IPS DF 19.7 (cell line): ENCODE results near the gene MKRN2OS.

ENCODE experiments used
- DNase-seq: peaks from one replicate; pipeline ENCODE4 v3.0.0-alpha.2; 2013; ENCODE audit warnings: low read depth, low spot score

MKRN2OS gene, protein sequence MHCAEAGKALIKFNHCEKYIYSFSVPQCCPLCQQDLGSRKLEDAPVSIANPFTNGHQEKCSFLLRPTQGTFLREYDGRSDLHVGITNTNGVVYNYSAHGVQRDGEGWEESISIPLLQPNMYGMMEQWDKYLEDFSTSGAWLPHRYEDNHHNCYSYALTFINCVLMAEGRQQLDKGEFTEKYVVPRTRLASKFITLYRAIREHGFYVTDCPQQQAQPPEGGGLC

DNA sequence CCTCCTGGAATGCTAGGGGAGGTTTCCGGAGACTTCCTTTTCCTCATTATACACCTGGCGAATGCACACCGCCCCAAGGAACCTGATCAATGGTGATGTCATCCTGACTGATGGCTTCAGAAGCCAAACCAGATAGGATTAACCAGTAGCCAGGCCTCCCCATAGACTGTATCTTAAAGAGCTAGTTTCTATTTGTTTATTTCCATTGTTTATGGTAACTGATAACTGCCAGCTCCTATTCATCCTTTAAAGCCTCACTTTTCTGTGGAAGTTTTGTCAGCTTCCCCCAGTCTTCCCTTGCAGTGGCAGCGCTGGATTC, at the start of gene MKRN2OS:
MKRN2OS (minus strand) TSS at position 27 of the 319 bp plus-strand sequence. CDS start 35 bp downstream, outside the sequence.
- peak; percentile 63 for DNase-seq

DNA sequence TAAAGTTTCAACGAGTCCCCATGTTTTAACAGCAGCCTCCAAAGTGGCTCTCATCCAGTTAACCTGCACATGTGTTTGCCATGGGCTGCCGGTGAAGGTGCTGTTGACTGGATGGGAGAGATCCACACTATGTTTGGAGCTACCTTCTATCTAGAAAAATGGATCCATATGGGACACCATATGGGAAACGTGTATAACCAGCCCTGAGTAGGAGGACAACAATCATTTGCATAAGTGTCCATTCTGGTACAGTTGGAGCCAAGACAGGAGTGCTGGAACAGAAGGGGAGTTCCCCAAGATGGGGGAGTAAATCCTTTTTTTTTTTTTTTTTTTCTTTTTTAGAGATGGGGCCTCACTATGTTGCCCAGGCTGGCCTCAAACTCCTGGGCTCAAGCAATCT, 48.2 kb upstream of the MKRN2OS start:
- DNase-seq = no peak

DNA sequence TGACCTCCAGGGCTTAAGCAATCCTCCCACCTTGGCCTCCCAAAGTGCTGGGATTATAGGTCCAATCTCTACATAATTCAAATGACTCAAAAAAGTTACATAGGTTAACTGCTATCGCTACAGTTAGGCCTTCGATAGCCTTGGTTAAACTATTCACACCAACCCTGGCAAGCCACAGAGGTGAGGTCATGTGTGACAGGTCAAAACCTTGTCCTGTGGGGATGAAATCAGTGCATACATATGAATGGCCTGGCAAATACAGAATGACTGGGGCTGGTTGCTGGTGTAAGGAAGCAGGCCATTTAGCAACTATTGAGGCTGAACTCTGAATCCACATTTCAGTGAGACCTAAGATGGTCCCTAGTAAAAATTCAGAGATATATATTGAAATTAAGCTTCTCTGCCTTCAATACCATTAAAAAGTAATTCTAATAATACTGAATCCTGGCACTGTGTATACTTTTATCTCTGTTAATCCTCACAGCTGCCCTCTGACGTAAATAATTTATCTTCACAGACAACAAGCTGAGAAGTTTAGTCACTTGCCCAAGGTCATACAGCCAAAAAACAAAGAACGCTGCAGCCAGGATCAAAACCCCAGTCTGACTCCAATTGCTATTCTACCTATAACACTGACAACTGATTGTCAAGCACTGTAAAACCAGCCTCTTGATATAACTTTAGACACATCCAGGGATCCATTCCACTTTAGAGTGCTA, 46.9 kb upstream of the MKRN2OS start:
- DNase-seq = no peak

DNA sequence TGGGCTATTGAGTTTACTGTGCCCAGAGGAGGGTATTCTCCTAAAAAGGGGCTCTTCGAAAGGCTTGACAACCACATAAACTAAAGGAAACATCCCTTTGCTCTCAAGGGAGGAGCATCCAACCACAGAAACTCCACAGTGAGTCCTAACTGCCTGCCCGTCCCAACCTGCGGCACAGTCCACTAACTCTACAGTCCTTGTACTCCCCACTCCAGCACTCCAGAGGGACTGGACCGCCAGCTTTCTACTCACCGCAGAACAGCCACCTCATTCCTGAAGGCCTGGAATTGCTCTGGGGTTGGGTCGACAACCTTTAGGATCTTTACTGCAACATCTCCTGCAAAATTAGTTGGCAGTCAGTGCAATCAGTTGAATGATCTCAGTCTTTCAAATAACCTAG, 46.2 kb upstream of the MKRN2OS start:
- DNase-seq = no peak

DNA sequence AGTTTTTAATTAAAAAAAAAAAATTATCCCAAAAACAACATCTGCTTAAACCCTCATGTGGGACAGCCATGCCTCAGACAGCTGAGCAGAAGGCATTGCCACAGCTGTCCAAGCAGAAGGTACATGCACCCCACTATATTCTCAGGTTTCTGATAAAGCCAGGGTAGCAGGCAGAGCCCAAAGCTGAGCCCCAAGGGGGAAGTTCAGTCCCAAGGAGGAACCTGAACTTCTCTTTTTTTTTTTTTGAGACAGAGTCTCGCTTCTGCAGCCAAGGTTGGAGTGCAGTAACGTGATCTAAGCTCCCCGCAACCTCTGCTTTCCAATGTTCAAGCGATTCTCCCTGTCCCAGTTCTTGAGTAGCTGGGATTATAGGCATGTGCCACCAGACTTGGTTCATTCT, 44.8 kb upstream of the MKRN2OS start:
- DNase-seq = no peak

DNA sequence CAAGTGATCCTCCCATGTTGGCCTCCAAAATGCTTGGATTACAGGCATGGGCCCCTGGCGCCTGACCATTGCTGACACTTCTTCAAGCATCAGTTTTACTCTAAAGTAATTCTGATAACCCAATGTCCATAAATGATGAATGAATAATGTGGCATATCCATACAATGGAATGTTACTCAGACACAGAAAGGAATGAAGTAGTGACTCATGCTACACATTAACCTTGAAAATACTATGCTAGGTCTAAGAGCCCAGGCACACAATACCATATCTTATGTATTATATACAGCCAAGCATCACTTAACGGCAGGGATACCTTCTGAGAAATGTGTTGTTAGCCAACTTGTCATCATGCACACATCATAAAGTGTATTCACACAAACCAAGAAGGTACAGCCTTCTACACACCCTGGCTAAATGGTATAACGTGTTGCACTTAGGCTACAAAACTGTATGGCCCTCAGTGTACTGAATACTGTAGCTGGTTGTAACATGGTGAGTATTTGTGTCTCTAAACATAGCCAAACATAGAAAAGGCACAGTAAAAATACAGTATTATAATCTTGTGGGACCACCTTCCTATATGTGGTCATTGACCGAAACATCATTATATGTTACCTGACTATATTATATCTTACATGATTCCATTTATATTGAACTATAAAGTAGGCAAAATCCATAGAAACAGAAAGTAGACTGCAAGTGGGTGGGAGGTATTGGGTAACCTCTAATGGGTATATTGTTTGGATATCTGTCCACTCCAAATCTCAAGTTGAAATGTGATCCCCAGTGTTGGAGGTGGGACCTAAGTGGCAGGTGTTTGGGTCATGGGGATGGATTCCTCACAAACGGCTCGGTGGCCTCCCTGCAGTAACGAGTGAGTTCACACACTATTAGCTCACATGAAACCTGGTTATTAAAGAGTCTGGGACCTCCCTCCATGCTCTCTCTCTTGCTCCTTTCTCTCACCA, 43.0 kb upstream of the MKRN2OS start:
- no peak for DNase-seq

DNA sequence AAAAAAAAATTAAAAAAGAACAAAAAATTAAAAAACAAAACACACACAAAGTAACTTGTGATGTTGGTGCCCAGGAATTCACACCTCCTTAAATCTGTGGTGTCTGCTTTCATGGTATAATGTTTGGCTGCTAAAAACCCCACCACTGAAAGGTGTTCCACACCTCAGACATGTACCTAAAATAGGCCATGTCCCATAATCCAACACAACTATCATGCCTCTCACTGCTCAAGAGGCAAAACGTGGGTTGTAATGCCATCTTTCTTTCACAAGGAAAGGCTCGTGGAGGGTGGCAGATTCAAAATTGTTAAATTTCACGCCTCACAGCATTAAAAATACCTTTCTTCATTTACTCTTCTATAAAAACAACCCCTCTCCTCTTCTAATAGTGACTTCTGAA, 41.1 kb upstream of the MKRN2OS start:
- no peak for DNase-seq

DNA sequence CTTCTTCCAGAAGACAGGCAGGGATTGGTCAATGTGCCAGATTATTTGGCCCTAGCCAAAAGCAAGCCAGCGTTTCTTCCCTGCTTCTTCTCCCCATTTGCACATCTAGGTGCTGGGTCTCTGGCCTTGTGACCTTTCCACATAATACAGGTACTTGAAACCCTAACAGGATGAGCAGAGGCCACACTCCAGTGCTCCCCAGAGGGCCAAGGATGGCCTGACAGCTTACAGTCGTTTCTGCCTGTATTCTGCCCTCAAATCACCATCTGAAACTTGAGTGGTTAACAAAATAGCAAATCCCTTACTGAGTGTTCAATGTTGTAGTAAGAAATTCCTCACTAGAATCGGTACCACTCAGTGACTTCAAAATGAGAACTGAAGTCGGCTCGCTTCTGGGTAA, 40.7 kb upstream of the MKRN2OS start:
- no peak for DNase-seq

DNA sequence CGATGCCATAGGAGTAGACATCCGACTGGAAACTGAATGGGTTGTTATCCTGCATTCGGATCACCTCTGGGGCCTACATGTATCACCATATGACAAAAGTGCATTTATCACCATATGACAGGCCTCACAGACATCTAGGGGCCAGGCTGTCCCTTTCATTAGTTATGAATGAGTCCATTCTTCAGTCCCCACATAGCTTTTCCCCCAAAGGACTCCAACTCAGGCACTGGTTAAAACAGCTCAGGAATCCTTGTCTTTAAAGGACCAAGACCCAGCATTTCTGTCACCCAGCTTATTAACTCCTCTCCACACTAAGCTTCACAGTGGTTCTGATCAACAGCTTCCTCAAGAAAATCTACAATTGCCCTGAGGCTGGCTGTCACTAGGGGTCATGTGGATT, 39.9 kb upstream of the MKRN2OS start:
- no peak for DNase-seq

DNA sequence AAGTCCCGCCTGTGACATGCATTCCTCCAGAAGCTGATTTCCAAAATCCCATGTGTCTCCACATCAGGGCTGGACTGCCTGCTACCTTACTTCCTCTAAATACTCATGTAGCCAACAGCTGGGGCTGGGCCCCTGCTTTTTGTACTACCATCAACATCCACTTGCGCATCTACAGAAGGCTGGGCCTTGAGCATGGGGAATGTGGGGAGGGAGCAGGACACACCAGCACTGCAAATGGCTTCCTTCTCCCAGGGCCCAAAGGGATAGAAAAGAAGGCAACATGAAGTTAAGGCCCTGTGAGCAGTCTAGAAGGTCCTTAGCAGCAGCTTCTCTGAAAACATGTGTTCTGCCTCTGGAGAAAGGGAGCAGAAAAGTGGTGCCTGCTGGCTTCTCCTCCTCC, 38.8 kb upstream of the MKRN2OS start:
- DNase-seq = no peak

DNA sequence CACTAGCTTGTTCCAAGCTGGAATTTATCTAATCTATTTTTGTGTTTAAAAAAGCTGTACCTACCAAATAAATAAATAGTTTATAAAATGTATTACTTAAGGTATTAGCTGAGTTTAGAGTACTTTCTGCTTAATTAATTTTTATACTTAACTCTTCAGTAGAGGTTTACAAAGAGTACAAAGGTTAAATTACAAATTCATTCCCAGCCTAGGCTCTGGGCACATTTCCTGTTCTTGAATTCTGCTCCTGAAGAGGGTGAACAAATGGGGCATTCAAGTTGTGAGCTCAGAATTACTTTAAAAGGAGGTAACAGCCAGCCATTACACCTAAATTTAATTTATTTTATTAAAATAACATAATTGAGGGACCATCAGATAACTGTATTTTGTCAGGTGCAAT, 38.0 kb upstream of the MKRN2OS start:
- no peak for DNase-seq

DNA sequence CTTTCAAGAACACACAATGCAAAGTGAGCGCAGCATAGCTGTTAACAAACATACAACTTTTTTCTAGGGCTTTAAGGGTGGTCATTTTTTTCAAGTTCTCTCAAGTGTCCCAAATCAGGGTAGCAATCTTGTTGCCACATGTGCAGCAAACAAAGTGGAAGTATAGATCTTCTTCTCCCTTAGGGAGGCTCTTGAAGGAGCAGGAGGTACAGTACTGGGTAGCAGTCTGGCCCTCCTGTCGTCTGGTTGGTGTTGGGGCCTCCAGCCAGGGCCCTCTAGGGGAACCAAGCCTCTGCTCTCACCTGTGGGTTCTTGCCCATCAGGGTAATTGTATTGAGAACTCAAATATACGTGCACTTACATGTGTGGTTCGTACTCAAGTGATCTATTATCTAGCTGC, 37.4 kb upstream of the MKRN2OS start:
- DNase-seq = no peak

DNA sequence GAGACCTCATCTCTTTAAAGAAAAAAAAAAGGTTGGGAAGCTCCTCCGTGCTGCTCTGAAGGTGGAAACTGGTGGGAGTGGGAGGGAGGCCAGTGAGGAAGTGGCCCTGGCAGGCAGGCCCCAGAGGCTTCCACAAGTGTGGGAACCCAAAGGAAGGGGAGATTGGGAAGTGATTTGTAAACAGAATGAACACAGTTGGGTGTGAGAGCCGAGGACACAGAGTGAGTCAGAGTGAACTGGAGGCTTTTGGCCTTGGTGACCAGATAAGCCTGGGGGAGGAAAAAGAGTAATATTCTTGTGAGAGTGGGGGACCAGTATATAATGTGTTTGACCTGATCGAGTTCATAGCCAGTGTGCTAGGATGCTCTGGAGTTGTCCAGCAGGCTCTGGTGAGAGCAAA, 34.6 kb upstream of the MKRN2OS start:
- DNase-seq = no peak

DNA sequence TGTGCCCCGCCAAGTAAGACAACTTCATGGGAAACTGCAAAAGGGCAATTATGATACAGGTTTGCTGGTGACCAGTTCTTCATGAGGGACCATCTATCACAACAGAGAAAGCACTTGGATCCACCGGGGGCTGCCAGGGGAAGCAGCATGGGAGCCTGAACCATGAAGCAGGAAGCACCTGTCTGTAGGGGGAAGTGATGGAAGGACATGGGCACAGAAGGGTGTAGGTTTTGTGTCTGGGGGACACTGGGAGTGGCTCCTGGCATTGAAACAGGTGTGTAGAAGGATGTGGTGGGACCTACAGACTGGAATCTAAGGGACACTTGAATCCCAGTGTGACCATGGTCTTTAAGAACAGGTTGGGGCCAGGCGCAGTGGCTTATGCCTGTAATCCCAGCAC, 34.2 kb upstream of the MKRN2OS start:
- DNase-seq = no peak

DNA sequence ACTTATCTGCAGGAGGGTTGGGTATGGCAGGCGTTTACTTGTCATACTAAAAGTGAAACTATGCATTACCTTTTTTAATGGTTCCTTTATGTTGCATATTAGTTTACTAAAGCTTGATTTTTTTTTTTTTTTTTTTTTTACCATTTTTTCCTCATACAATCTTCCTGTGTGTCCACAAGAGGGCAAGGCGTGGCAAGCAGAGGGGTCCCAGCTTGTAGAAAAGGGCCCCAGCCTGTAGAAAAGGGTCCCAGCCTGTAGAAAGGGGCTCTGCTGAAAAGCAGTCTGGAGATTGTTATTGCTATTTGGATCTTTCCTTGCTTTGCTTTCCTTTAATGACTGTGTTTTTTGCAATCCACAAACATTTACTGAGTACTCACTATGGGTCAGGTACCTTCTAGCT, 33.4 kb upstream of the MKRN2OS start:
- DNase-seq = no peak

DNA sequence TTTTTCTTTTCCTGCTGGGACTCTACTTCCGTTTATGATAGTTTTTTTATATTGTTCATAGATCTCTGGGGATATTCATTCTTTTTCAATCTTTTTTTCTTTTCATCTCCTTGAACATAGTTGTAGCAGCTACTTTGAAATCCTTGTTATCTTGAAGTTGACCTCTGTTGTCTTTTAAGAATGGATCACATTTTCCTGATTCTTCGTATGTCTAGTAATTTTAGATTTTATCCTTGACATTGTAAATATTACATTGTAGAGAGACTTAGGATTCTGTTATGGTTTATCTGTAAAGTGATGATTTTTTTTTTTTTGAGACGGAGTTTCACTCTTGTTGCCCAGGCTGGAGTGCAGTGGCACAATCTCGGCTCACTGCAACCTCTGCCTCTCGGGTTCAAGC, 32.1 kb upstream of the MKRN2OS start:
- no peak for DNase-seq

DNA sequence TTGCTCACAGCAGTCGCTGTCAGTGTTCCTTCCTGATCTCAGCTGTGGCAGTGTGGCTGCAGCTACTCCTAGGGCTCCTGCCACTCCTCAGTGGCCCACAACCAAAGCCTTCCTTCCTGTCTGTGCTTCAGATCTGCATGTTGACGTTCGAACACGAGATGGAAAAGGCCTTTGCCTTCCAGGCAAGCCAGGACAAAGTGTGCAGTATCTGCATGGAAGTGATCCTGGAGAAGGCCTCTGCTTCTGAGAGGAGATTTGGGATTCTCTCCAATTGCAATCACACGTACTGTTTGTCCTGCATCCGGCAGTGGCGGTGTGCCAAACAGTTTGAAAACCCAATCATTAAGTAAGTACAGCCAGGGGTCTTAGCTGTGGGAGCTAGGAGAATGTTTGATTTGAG, 29.4 kb upstream of the MKRN2OS start:
- no peak for DNase-seq

DNA sequence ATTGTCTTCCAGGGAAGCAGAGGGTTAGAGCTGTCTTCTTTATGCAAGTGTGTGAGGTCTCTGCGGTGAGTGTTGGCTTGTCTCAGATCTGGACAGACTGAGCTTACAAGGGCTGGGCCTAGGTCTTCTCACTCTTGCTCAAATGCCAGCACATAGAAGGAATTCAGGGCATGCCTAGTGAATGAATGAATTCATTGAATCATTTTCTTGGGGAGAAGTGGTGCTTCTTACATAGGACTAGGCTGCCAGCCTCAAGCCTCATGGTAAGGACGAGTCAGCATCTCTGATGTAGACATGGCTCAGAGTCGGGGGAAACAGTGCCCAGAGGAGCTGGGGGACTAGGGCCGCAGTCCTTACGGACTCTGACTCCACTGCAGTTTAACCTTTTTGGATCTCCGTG, 28.8 kb upstream of the MKRN2OS start:
- DNase-seq = no peak

DNA sequence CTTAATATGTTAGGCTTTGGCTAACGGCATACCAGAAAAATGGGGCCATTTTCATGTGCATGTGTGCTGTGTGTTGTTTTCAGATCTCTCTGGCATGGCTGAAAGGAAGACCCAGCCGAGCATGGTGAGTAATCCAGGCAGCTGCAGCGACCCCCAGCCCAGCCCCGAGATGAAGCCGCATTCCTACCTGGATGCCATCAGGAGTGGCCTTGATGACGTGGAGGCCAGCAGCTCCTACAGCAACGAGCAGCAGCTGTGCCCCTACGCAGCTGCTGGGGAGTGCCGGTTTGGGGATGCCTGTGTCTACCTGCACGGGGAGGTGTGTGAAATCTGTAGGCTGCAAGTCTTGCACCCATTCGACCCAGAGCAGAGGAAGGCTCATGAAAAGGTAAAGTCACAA, 26.7 kb upstream of the MKRN2OS start:
- DNase-seq = no peak

DNA sequence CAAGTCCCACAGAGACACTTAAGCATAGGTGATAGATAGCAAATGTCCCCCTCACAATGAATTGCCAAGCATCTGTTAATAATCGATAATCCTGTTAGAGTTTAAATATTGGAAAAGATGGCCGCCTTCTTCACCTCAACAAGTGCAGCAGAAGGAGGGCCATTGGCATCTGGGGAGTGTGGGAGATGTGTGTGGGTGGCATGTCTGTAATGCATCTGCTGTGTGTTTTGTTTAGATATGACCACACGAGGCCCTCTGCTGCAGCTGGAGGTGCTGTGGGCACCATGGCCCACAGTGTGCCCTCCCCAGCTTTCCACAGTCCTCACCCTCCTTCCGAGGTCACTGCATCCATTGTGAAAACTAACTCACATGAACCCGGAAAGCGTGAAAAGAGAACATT, 24.5 kb upstream of the MKRN2OS start:
- DNase-seq = no peak

DNA sequence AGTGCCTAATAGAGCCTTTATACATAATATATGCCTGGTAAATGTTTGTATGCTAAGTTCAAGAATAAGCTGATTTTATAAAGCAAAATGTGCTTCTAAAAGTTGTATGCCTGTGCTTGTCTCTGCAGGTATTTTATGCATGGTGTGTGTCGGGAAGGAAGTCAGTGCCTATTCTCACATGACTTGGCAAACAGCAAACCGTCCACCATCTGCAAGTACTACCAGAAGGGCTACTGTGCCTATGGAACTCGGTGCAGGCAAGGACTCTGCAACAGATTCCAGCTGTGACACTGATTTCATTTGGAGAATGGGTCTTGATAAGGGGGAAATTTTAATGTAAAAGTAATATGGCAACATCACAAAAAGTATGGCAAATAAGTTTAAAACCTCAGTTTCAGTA, 23.4 kb upstream of the MKRN2OS start:
- no peak for DNase-seq

DNA sequence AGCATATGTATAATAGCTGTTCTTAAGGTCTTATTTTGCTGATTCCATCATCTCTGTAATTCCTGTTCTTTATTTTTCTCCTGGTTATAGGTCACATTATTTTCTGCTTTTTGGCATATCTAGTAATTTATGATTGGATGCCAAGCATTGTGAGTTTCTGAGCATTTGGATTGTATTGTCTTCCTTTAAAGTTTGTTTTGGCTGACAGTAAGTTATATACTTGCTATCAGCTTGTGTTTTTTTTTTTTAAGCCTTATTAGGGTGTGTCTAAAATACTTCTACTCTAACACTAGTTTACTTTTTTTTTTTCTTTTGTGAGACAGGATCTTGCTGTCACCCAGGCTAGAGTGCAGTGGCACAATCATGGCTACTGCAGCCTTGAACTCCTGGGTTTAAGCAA, 21.7 kb upstream of the MKRN2OS start:
- DNase-seq = no peak

DNA sequence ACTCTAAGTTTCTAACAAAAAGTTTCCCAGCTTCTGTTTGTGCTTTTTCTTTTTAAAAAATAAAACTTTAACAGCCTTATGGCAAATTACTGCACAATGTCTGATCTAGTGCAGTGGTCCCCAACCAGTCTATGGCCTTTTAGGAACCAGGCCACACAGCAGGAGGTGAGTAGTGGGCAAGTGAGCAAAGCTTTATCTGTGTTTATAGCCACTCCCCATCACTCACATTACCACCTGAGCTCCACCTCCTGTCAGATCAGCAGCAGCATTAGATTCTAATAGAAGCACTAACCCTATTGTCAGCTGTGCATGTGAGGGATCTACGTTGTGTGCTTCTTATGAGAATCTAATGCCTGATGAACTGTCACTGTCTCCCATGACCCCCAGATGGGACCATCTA, 17.2 kb upstream of the MKRN2OS start:
- DNase-seq = no peak
